ENCODE results near the gene CNOT1. TPM values are rescaled to one million over a fixed set of nuclear protein-coding genes. Genes with fewer than 3 reads are reported as not detected.

CNOT1 gene
- total RNA-seq, 2 donors from 2014 or later = 306 to 397 TPM

- H3K4me3 Mint-ChIP-seq = no peak overlapping the region
- ATAC-seq = no peak
- peaks cover 17 to 18% of the 10 kb centered on the region in 2 donors for H3K4me1 Mint-ChIP-seq (ENCODE audit: low read depth in 2 of 2)
- H3K9me3 Mint-ChIP-seq = no peaks in the 10 kb centered on the region
- H3K27me3 Mint-ChIP-seq = peaks cover 0 to 16% of the 10 kb centered on the region in 2 donors
- no peak for DNase-seq (ENCODE audit: low spot score)
- no peaks in the 10 kb centered on the region for H3K36me3 Mint-ChIP-seq
- no peak overlapping the region for H3K27ac Mint-ChIP-seq
Measured at GRCh38 chr16:58476791-58477190, 152.8 kb downstream of the CNOT1 start.

GRCh38 chr16:58475091-58475619 is 154.5 kb downstream of the CNOT1 start:
- Mint-ChIP-seq H3K27me3 (peaks cover 0 to 16% of the 10 kb centered on the region in 2 donors), H3K9me3 (no peaks in the 10 kb centered on the region), H3K4me3 (no peak overlapping the region), H3K36me3 (no peaks in the 10 kb centered on the region), H3K4me1 (ENCODE audit: low read depth in 2 of 2) (peaks cover 31 to 32% of the 10 kb centered on the region in 2 donors), H3K27ac (no peak overlapping the region)
- DNase-seq (ENCODE audit: low spot score) (no peak), ATAC-seq (no peak)

- Mint-ChIP-seq H3K27me3 (peaks cover under 1 to 13% of the 10 kb centered on the region in 2 donors), H3K4me3 (no peak overlapping the region), H3K27ac (no peak overlapping the region), H3K36me3 (no peaks in the 10 kb centered on the region), H3K9me3 (no peaks in the 10 kb centered on the region), H3K4me1 (ENCODE audit: low read depth in 2 of 2) (peaks cover 33 to 38% of the 10 kb centered on the region in 2 donors)
- no peak for ATAC-seq
- DNase-seq (ENCODE audit: low spot score) = no peak
Measured at GRCh38 chr16:58474296-58474695, 155.3 kb downstream of the CNOT1 start.

GRCh38 chr16:58472827-58473226 is 156.8 kb downstream of the CNOT1 start:
- H3K9me3 Mint-ChIP-seq = no peaks in the 10 kb centered on the region
- H3K36me3 Mint-ChIP-seq = no peaks in the 10 kb centered on the region
- H3K4me3 Mint-ChIP-seq = no peak overlapping the region
- peaks cover 11 to 16% of the 10 kb centered on the region in 2 donors for H3K27me3 Mint-ChIP-seq
- peaks cover 35 to 38% of the 10 kb centered on the region in 2 donors for H3K4me1 Mint-ChIP-seq (ENCODE audit: low read depth in 2 of 2)
- ATAC-seq (no peak), DNase-seq (ENCODE audit: low spot score) (no peak)
- H3K27ac Mint-ChIP-seq = peak overlapping the region in 1 of 2 donors; percentile 22

- H3K27me3 Mint-ChIP-seq = peaks cover 17 to 19% of the 10 kb centered on the region in 2 donors
- no peak overlapping the region for H3K4me3 Mint-ChIP-seq
- H3K36me3 Mint-ChIP-seq = no peaks in the 10 kb centered on the region
- H3K27ac Mint-ChIP-seq = no peak overlapping the region
- H3K9me3 Mint-ChIP-seq = no peaks in the 10 kb centered on the region
- peak; percentile 23 for DNase-seq (ENCODE audit: low spot score)
- H3K4me1 Mint-ChIP-seq (ENCODE audit: low read depth in 2 of 2) = peaks cover 35 to 38% of the 10 kb centered on the region in 2 donors
- no peak for ATAC-seq
Measured at GRCh38 chr16:58472266-58472665, 157.4 kb downstream of the CNOT1 start.

GRCh38 chr16:58471209-58471975 is 158.2 kb downstream of the CNOT1 start:
- H3K27ac Mint-ChIP-seq = no peak overlapping the region
- ATAC-seq = peak in 1 of 2 donors; percentile 57
- H3K27me3 Mint-ChIP-seq = peaks cover 25 to 26% of the 10 kb centered on the region in 2 donors
- no peaks in the 10 kb centered on the region for H3K9me3 Mint-ChIP-seq
- no peak overlapping the region for H3K4me3 Mint-ChIP-seq
- DNase-seq (ENCODE audit: low spot score) = no peak
- H3K36me3 Mint-ChIP-seq = no peaks in the 10 kb centered on the region
- H3K4me1 Mint-ChIP-seq (ENCODE audit: low read depth in 2 of 2) = peaks cover 35 to 38% of the 10 kb centered on the region in 2 donors

Other genes starting within 250 kb of the CNOT1 start
- 10 to 100 TPM; 11.8 to 21.6 TPM for gene GINS3, start 237.4 kb downstream of the CNOT1 start, total RNA-seq
- gene NDRG4, start 129.7 kb downstream of the CNOT1 start, total RNA-seq = under 1 TPM; 0.14 to 0.47 TPM
- gene SETD6, start 114.3 kb downstream of the CNOT1 start, total RNA-seq = 10 to 100 TPM; 16.4 to 29.1 TPM
- 10 to 100 TPM; 14.1 to 16.7 TPM for gene SLC38A7, start 54.9 kb upstream of the CNOT1 start, total RNA-seq
- gene GOT2, start 104.5 kb upstream of the CNOT1 start, total RNA-seq = 100 to 1,000 TPM in 1 of 2 donors, 10 to 100 TPM in 1; 82.7 to 149 TPM